Measurements from ENCODE around the gene STIM2.

STIM2 gene

GRCh38 chr4:27000820-27001219, 140.2 kb downstream of the STIM2 start:
- Histone ChIP-seq H4K91ac (ENCODE audit: low read length) (no peak overlapping the region), H3K27ac (ENCODE audit: low read length, poor library complexity, severe bottlenecking) (no peak overlapping the region), H2BK120ac (ENCODE audit: low read depth, low read length) (no peak overlapping the region), H3K36me3 (ENCODE audit: control insufficient read depth in 1 of 2, insufficient read depth in 2 of 2, low read depth in 1 of 2, low read length in 2 of 2) (peaks cover 0 to 11% of the 10 kb centered on the region in 2 experiments), H3K23ac (ENCODE audit: low read length in 2 of 2) (no peak overlapping the region), H3K4me1 (ENCODE audit: control insufficient read depth, insufficient read depth, low read depth, low read length) (no peaks in the 10 kb centered on the region), H3K9ac (ENCODE audit: low read length) (no peak overlapping the region), H2BK5ac (ENCODE audit: low read depth, low read length, poor library complexity, severe bottlenecking) (no peak overlapping the region), H2BK15ac (ENCODE audit: low read depth, poor library complexity, severe bottlenecking) (no peak overlapping the region), H2AFZ (ENCODE audit: low read depth, low read length) (no peak overlapping the region), H3K18ac (ENCODE audit: low read depth in 1 of 2, low read length in 2 of 2) (no peak overlapping the region), H3K27me3 (ENCODE audit: control insufficient read depth in 1 of 2, insufficient read depth in 1 of 2, low read length in 2 of 2) (no peaks in the 10 kb centered on the region), H2AK5ac (ENCODE audit: low read length, severe bottlenecking) (no peak overlapping the region), H3K4me2 (ENCODE audit: low read length, poor library complexity, severe bottlenecking) (no peak overlapping the region), H3K9me3 (ENCODE audit: control insufficient read depth, low read length) (no peaks in the 10 kb centered on the region), H3K4me3 (ENCODE audit: insufficient read depth in 1 of 2, low read depth in 1 of 2, low read length in 2 of 2) (no peak overlapping the region), H2BK12ac (ENCODE audit: low read length in 2 of 2) (no peak overlapping the region), H3K79me1 (replicated peaks; ENCODE audit: low read length, poor library complexity, severe bottlenecking) (peaks cover 3% of the 10 kb centered on the region), H3K14ac (ENCODE audit: low read length in 2 of 2) (no peak overlapping the region), H3K4ac (ENCODE audit: low read depth in 1 of 2, low read length in 2 of 2) (peak overlapping the region in 1 of 2 experiments; percentile 49), H4K8ac (ENCODE audit: low read length) (no peak overlapping the region)
- DNase-seq, result no peak
- WGBS, result no CpG with 5 or more reads among the region's 1 CpG

DNA sequence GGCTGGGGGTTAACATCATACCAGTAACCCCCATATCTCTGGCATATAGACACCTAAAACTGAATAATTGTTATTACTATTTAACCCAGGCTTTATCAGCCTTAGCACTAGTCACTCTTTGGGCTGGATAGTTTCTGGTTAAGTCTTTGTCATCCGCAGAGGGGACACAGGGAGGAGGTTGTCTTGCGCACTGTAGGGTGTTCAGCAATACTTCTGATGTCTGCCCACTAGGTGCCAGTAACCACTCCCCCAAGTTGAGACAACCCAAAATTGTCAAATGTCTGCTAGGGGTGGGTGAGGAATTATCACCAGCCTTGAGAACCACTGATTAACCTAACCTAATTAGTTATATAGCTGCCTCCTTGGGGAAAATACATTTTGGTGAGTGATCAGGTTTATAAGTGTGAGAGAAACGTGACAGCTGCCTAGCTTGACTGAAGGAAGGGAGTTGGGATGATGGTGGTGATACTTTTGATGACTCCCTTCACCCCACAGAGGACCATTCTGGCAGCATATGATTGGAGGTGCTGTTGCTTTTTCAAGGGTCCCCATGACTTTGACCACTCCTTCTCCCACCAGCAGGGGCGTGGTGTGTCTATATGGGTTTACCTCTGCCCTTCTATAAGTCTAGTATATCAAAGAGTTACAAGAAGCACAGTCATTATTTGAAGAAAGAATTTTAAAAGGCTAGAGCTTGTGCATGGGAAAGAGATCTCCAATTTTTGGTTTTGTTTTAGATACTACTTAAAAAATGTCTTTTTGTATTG, 140.9 kb downstream of the STIM2 start:
- H2AFZ ChIP-seq (ENCODE audit: low read depth, low read length), result no peak overlapping the region
- no peak for DNase-seq
- H3K18ac ChIP-seq (ENCODE audit: low read depth in 1 of 2, low read length in 2 of 2), result no peak overlapping the region
- no peak overlapping the region for H3K27ac ChIP-seq (ENCODE audit: low read length, poor library complexity, severe bottlenecking)
- no peak overlapping the region for H2BK5ac ChIP-seq (ENCODE audit: low read depth, low read length, poor library complexity, severe bottlenecking)
- H3K4me3 ChIP-seq (ENCODE audit: insufficient read depth in 1 of 2, low read depth in 1 of 2, low read length in 2 of 2), result no peak overlapping the region
- no peak overlapping the region for H3K23ac ChIP-seq (ENCODE audit: low read length in 2 of 2)
- H4K8ac ChIP-seq (ENCODE audit: low read length), result no peak overlapping the region
- H3K9me3 ChIP-seq (ENCODE audit: control insufficient read depth, low read length), result no peaks in the 10 kb centered on the region
- no peak overlapping the region for H2AK5ac ChIP-seq (ENCODE audit: low read length, severe bottlenecking)
- WGBS, result 100% methylated on average over 1 of the region's 4 CpGs
- no peak overlapping the region for H3K4me2 ChIP-seq (ENCODE audit: low read length, poor library complexity, severe bottlenecking)
- H2BK120ac ChIP-seq (ENCODE audit: low read depth, low read length), result no peak overlapping the region
- H3K4me1 ChIP-seq (ENCODE audit: control insufficient read depth, insufficient read depth, low read depth, low read length), result no peaks in the 10 kb centered on the region
- no peak overlapping the region for H2BK12ac ChIP-seq (ENCODE audit: low read length in 2 of 2)
- peaks cover 0 to 10% of the 10 kb centered on the region in 2 experiments for H3K36me3 ChIP-seq (ENCODE audit: control insufficient read depth in 1 of 2, insufficient read depth in 2 of 2, low read depth in 1 of 2, low read length in 2 of 2)
- no peak overlapping the region for H3K9ac ChIP-seq (ENCODE audit: low read length)
- peaks cover 3% of the 10 kb centered on the region for H3K79me1 ChIP-seq (replicated peaks; ENCODE audit: low read length, poor library complexity, severe bottlenecking)
- no peak overlapping the region for H2BK15ac ChIP-seq (ENCODE audit: low read depth, poor library complexity, severe bottlenecking)
- H3K14ac ChIP-seq (ENCODE audit: low read length in 2 of 2), result no peak overlapping the region
- no peaks in the 10 kb centered on the region for H3K27me3 ChIP-seq (ENCODE audit: control insufficient read depth in 1 of 2, insufficient read depth in 1 of 2, low read length in 2 of 2)
- H3K4ac ChIP-seq (ENCODE audit: low read depth in 1 of 2, low read length in 2 of 2), result no peak overlapping the region
- no peak overlapping the region for H4K91ac ChIP-seq (ENCODE audit: low read length)

DNA sequence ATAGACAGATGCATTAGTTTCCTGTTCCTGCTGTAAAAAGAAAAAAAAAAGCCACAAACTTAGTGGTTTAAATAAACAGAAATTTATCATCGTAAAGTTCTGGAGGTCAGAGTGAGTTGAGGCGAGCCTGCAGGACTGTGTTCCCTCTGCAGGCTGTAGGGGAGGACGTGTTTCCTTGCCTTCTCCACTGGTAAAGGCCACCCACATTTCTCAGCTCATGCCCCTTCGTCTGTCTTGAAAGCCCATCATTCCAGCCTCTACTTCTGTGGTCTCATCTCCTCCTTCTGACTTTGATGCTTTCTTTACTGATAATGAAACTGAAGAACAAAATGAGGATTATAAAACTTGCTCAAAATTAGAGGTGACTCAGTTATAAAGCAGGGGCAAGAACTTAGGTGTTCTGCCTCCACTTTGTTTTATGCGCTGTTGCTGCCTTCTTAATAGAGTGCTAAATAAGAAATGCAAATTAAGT, 143.0 kb downstream of the STIM2 start:
- H3K9ac ChIP-seq (ENCODE audit: low read length), result no peak overlapping the region
- no peak overlapping the region for H2AK5ac ChIP-seq (ENCODE audit: low read length, severe bottlenecking)
- H4K8ac ChIP-seq (ENCODE audit: low read length), result no peak overlapping the region
- no peaks in the 10 kb centered on the region for H3K9me3 ChIP-seq (ENCODE audit: control insufficient read depth, low read length)
- H3K4me2 ChIP-seq (ENCODE audit: low read length, poor library complexity, severe bottlenecking), result no peak overlapping the region
- H3K4me1 ChIP-seq (ENCODE audit: control insufficient read depth, insufficient read depth, low read depth, low read length), result no peaks in the 10 kb centered on the region
- no peak overlapping the region for H3K4me3 ChIP-seq (ENCODE audit: insufficient read depth in 1 of 2, low read depth in 1 of 2, low read length in 2 of 2)
- H2BK12ac ChIP-seq (ENCODE audit: low read length in 2 of 2), result no peak overlapping the region
- H3K36me3 ChIP-seq (ENCODE audit: control insufficient read depth in 1 of 2, insufficient read depth in 2 of 2, low read depth in 1 of 2, low read length in 2 of 2), result no peaks in the 10 kb centered on the region
- H2BK120ac ChIP-seq (ENCODE audit: low read depth, low read length), result no peak overlapping the region
- H2AFZ ChIP-seq (ENCODE audit: low read depth, low read length), result no peak overlapping the region
- H3K4ac ChIP-seq (ENCODE audit: low read depth in 1 of 2, low read length in 2 of 2), result no peak overlapping the region
- no peak overlapping the region for H4K91ac ChIP-seq (ENCODE audit: low read length)
- no peak overlapping the region for H3K18ac ChIP-seq (ENCODE audit: low read depth in 1 of 2, low read length in 2 of 2)
- no peaks in the 10 kb centered on the region for H3K27me3 ChIP-seq (ENCODE audit: control insufficient read depth in 1 of 2, insufficient read depth in 1 of 2, low read length in 2 of 2)
- H3K23ac ChIP-seq (ENCODE audit: low read length in 2 of 2), result no peak overlapping the region
- H3K14ac ChIP-seq (ENCODE audit: low read length in 2 of 2), result no peak overlapping the region
- DNase-seq, result peak; percentile 45
- H3K27ac ChIP-seq (ENCODE audit: low read length, poor library complexity, severe bottlenecking), result no peak overlapping the region
- H2BK5ac ChIP-seq (ENCODE audit: low read depth, low read length, poor library complexity, severe bottlenecking), result no peak overlapping the region
- 25% methylated on average over 4 of the region's 5 CpGs for WGBS
- H2BK15ac ChIP-seq (ENCODE audit: low read depth, poor library complexity, severe bottlenecking), result no peak overlapping the region
- H3K79me1 ChIP-seq (replicated peaks; ENCODE audit: low read length, poor library complexity, severe bottlenecking), result peaks cover 3% of the 10 kb centered on the region

- Histone ChIP-seq H3K4ac (ENCODE audit: low read depth in 1 of 2, low read length in 2 of 2) (no peak overlapping the region), H3K27ac (ENCODE audit: low read length, poor library complexity, severe bottlenecking) (no peak overlapping the region), H3K9ac (ENCODE audit: low read length) (peak overlapping the region; percentile 78), H2BK12ac (ENCODE audit: low read length in 2 of 2) (no peak overlapping the region), H3K4me2 (ENCODE audit: low read length, poor library complexity, severe bottlenecking) (no peak overlapping the region), H3K79me1 (replicated peaks; ENCODE audit: low read length, poor library complexity, severe bottlenecking) (peaks cover 3% of the 10 kb centered on the region), H4K8ac (ENCODE audit: low read length) (no peak overlapping the region), H2AK5ac (ENCODE audit: low read length, severe bottlenecking) (no peak overlapping the region), H3K4me3 (ENCODE audit: insufficient read depth in 1 of 2, low read depth in 1 of 2, low read length in 2 of 2) (no peak overlapping the region), H3K18ac (ENCODE audit: low read depth in 1 of 2, low read length in 2 of 2) (no peak overlapping the region), H2BK5ac (ENCODE audit: low read depth, low read length, poor library complexity, severe bottlenecking) (no peak overlapping the region), H3K4me1 (ENCODE audit: control insufficient read depth, insufficient read depth, low read depth, low read length) (no peaks in the 10 kb centered on the region), H4K91ac (ENCODE audit: low read length) (no peak overlapping the region), H2BK15ac (ENCODE audit: low read depth, poor library complexity, severe bottlenecking) (no peak overlapping the region), H3K36me3 (ENCODE audit: control insufficient read depth in 1 of 2, insufficient read depth in 2 of 2, low read depth in 1 of 2, low read length in 2 of 2) (no peaks in the 10 kb centered on the region), H2BK120ac (ENCODE audit: low read depth, low read length) (no peak overlapping the region), H3K9me3 (ENCODE audit: control insufficient read depth, low read length) (no peaks in the 10 kb centered on the region), H2AFZ (ENCODE audit: low read depth, low read length) (no peak overlapping the region), H3K14ac (ENCODE audit: low read length in 2 of 2) (no peak overlapping the region), H3K27me3 (ENCODE audit: control insufficient read depth in 1 of 2, insufficient read depth in 1 of 2, low read length in 2 of 2) (no peaks in the 10 kb centered on the region), H3K23ac (ENCODE audit: low read length in 2 of 2) (no peak overlapping the region)
- DNase-seq, result peak; percentile 18
Measured at GRCh38 chr4:27005501-27005900, 144.9 kb downstream of the STIM2 start.

Data from mesenchymal stem cell (in vitro differentiated cells and primary cell).